22Rv1 (cell line): ENCODE data around the gene LTB4R.

ENCODE experiments used
- H3K27ac ChIP-seq: fragments of 450-650 bp; 2 replicates; pipeline ENCODE4 v1.5.1; 2017
- CTCF ChIP-seq: fragments of 450-650 bp; IDR thresholded peaks from 2 replicates; pipeline ENCODE4 v1.5.1; 2017; ENCODE audit warnings: mild to moderate bottlenecking
- ZFX ChIP-seq: fragments of 450-650 bp; IDR thresholded peaks from 2 replicates; pipeline ENCODE4 v1.6.1; 2017; ENCODE audit warnings: antibody characterized with exemption, borderline replicate concordance

The LTB4R gene

GRCh38 chr14:24362241-24362960, 51.1 kb downstream of the LTB4R start:
- H3K27ac ChIP-seq, result no peak overlapping the region
- no peak for TF ChIP-seq ZFX
- TF ChIP-seq CTCF, result no peak

- no peak for TF ChIP-seq CTCF
- TF ChIP-seq ZFX, result no peak
- H3K27ac ChIP-seq, result no peak overlapping the region
Observed at GRCh38 chr14:24363401-24363800, 52.1 kb downstream of the LTB4R start.

- no peak for TF ChIP-seq CTCF
- no peak for TF ChIP-seq ZFX
Observed at GRCh38 chr14:24364841-24365240, 53.5 kb downstream of the LTB4R start.

GRCh38 chr14:24365600-24366412, 54.5 kb downstream of the LTB4R start:
- peak overlapping the region; percentile 97 for H3K27ac ChIP-seq
- TF ChIP-seq ZFX, result no peak
- TF ChIP-seq CTCF, result peak; percentile 91

More at GRCh38 chr14:24364841-24365240, 53.5 kb downstream of the LTB4R start:
- H3K27ac ChIP-seq, result peak overlapping the region; percentile 97

- H3K27ac ChIP-seq, result peak overlapping the region; percentile 97
- TF ChIP-seq ZFX, result no peak
- TF ChIP-seq CTCF, result no peak
Observed at GRCh38 chr14:24366413-24366720, 55.1 kb downstream of the LTB4R start.

GRCh38 chr14:24366721-24367513, 55.6 kb downstream of the LTB4R start:
- H3K27ac ChIP-seq, result peak overlapping the region; percentile 97
- TF ChIP-seq ZFX, result no peak
- TF ChIP-seq CTCF, result no peak
